ENCODE measurements around the gene INPP5A. TPM values are rescaled to one million over a fixed set of nuclear protein-coding genes. Genes with fewer than 3 reads are reported as not detected.

INPP5A gene
- total RNA-seq, 1 experiment from 2014 or later, result 16.6 TPM

DNA sequence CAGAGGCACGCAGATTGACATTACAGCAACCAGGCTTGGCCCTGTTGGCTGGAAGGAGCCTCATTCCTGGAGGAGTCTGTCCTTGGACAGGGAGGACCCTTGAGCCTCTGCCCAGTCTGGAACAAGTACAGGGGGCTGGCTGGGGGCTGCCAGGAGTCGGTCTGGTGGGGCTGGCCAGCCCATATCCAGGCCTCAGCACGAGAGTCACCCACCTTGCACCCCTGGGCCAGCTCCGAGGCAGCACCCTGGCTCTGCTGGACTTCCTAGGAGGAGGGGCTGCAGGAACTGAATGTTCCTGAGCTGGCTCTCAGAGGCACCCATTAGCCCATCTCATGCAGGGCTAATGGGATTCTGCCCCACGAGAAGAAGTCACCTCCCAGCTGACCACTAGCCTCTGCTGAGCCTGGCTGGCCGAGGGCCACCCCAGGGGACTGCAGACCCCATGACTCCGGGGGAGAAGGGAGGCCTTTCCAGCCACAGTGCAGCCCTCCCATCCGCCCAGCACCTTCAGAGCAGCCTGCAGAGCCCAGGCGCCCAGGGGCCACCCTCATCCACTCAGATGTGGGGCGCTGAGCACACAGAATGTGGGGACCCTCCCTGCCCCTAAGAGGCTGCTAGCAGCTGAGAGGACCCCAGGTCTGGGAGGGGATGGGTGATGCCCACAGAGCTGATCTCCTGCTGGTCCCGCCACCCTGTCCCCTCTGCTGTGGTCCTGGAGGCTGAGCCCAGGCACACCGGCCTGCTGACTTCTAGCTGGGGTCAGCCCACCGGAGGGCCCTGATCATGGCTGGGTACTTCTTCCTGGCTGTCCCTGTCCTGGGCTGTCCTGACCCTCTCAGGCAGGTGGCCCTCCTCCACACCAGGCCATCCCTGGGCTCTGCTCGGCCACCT lies 14.8 kb upstream of the INPP5A start:
- no TSS peak for BruUV-seq (replicated peaks)
- Mint-ChIP-seq H3K27ac (ENCODE audit: unreplicated experiment) (no peak overlapping the region), H3K4me1 (ENCODE audit: low read depth, unreplicated experiment) (peaks cover 11% of the 10 kb centered on the region), H3K36me3 (ENCODE audit: insufficient read depth, unreplicated experiment) (peaks cover 13% of the 10 kb centered on the region), H3K27me3 (ENCODE audit: unreplicated experiment) (peaks cover 18% of the 10 kb centered on the region), H3K4me3 (ENCODE audit: low read depth, unreplicated experiment) (no peak overlapping the region), H3K9me3 (ENCODE audit: low read depth, unreplicated experiment) (no peaks in the 10 kb centered on the region)
- DNase-seq, result no peak
- intact Hi-C loops (cut with micrococcal nuclease; ENCODE audit: unreplicated experiment), result no loop called here
- CTCF ChIA-PET, result no interaction called here
- TF ChIP-seq, protein P1, sequence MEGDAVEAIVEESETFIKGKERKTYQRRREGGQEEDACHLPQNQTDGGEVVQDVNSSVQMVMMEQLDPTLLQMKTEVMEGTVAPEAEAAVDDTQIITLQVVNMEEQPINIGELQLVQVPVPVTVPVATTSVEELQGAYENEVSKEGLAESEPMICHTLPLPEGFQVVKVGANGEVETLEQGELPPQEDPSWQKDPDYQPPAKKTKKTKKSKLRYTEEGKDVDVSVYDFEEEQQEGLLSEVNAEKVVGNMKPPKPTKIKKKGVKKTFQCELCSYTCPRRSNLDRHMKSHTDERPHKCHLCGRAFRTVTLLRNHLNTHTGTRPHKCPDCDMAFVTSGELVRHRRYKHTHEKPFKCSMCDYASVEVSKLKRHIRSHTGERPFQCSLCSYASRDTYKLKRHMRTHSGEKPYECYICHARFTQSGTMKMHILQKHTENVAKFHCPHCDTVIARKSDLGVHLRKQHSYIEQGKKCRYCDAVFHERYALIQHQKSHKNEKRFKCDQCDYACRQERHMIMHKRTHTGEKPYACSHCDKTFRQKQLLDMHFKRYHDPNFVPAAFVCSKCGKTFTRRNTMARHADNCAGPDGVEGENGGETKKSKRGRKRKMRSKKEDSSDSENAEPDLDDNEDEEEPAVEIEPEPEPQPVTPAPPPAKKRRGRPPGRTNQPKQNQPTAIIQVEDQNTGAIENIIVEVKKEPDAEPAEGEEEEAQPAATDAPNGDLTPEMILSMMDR (IDR thresholded peaks at IDR 0.05; ENCODE audit: unreplicated experiment), result no peak

DNA sequence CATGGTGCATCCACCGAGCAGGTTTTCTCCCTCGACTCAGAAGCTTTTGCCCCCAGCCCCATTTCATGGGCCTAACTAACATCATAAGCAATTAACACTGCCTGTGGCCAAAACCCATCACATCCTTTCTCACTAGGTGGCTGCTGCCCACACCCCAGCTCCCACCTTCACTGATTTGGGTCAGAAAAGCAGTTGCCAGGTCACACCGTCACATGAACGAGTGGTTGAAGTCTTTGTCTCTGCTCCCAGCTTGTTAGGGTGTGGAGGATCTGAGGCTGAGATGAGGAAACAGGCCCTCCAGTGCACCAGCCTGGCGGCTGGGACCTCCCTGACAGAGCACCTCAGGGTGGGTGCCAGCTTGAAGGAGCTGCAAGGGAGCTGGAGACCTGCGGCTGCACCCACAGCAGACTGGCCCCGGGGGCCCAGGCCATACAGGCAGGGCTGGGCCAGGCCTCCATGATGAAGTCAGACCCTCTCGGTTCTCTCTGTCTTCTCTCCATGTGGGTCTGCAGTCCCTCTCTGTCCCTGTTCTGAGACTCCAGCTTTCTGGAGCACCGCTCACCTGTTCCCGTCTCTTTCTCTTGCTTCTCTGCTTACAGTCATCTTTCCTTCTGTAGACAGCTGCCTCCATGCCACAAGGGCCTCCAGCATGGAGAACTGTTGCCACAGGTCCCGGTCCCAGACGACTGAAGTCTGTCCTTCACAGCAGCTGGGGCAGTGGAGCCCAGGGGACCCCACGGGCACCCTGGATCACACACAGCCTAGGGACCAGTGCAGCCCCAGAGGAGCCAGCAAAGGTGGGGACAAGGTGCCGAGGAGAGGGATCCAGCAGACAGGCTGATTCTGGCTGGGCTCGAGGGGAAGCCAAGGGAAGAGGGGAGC lies 13.8 kb upstream of the INPP5A start:
- no peaks in the 10 kb centered on the region for H3K9me3 Mint-ChIP-seq (ENCODE audit: low read depth, unreplicated experiment)
- intact Hi-C loops (cut with micrococcal nuclease; ENCODE audit: unreplicated experiment), result no loop called here
- peaks cover 18% of the 10 kb centered on the region for H3K27me3 Mint-ChIP-seq (ENCODE audit: unreplicated experiment)
- DNase-seq, result no peak
- BruUV-seq (replicated peaks), result no TSS peak
- H3K27ac Mint-ChIP-seq (ENCODE audit: unreplicated experiment), result no peak overlapping the region
- TF ChIP-seq, protein P1 (IDR thresholded peaks at IDR 0.05; ENCODE audit: unreplicated experiment), result no peak
- H3K4me3 Mint-ChIP-seq (ENCODE audit: low read depth, unreplicated experiment), result no peak overlapping the region
- peaks cover 7% of the 10 kb centered on the region for H3K36me3 Mint-ChIP-seq (ENCODE audit: insufficient read depth, unreplicated experiment)
- H3K4me1 Mint-ChIP-seq (ENCODE audit: low read depth, unreplicated experiment), result peaks cover 6% of the 10 kb centered on the region
- CTCF ChIA-PET, result no interaction called here

DNA sequence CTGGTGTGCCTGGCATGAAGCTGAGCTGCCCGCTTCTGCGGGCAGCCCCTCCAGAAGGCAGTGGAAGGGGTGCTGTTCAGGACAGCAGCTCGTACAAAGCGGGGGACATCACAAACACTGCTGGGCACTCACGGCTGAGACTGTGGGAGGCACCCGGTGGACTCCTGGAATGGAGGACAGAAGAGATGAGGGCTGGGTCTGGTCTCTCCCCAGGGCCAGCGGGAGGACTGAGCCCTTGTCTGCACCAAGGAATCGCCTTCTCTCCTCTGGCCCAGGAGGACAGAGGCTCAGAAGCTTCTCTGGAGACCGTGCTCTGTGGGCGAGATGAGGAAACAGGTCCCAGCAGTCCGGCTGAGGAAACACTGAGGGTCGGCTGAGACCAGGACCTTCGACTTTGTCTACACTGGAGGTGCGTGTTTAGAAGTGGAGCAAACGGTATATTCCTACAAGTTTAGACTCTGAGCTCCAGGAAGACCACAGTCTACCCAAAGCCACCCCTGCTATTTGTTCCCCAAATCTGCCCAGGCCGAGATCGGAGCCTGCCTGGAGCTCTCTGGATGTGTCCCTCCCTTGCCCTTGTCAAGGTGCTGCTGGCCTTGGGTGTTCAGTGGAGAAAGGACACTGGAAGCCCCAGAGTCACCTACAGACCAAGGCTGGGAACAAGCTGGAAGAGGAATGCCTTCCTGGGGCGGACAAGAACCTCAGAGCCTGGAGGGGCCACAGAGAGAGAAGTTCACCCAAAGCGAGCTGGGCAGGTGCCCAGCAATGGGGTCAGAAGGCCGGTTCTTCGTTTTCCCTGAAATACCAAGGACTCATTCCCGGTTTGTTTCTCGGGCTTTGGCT lies 12.9 kb upstream of the INPP5A start:
- Mint-ChIP-seq H3K9me3 (ENCODE audit: low read depth, unreplicated experiment) (no peaks in the 10 kb centered on the region), H3K36me3 (ENCODE audit: insufficient read depth, unreplicated experiment) (peaks cover 3% of the 10 kb centered on the region), H3K27me3 (ENCODE audit: unreplicated experiment) (peaks cover 18% of the 10 kb centered on the region), H3K4me1 (ENCODE audit: low read depth, unreplicated experiment) (no peaks in the 10 kb centered on the region), H3K27ac (ENCODE audit: unreplicated experiment) (no peak overlapping the region), H3K4me3 (ENCODE audit: low read depth, unreplicated experiment) (no peak overlapping the region)
- CTCF ChIA-PET, result no interaction called here
- TF ChIP-seq, protein P1 (IDR thresholded peaks at IDR 0.05; ENCODE audit: unreplicated experiment), result no peak
- intact Hi-C loops (cut with micrococcal nuclease; ENCODE audit: unreplicated experiment), result no loop called here
- no peak for DNase-seq
- no TSS peak for BruUV-seq (replicated peaks)

DNA sequence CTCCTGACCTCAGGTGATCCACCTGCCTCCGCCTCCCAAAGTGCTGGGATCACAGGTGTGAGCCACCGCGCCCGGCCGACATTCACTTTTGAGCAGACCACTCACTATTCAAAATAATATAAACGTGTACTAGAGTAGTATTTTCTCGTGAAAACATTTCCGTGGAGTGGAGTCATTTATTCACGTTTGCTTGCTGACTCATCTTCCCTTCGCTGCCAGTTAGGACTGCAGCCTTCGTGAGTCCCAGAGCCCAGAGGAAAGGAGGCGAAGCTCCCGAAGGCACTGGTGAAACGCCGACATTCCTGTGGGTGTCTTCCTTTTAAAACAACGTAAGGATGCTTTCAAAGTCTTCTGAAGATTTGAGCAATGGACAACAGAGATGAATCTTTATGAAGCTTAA lies 10.9 kb upstream of the INPP5A start:
- intact Hi-C loops (cut with micrococcal nuclease; ENCODE audit: unreplicated experiment), result no loop called here
- CTCF ChIA-PET, result no interaction called here
- no peak for DNase-seq
- Mint-ChIP-seq H3K4me3 (ENCODE audit: low read depth, unreplicated experiment) (no peak overlapping the region), H3K36me3 (ENCODE audit: insufficient read depth, unreplicated experiment) (peaks cover 3% of the 10 kb centered on the region), H3K27ac (ENCODE audit: unreplicated experiment) (no peak overlapping the region), H3K9me3 (ENCODE audit: low read depth, unreplicated experiment) (peaks cover 2% of the 10 kb centered on the region), H3K27me3 (ENCODE audit: unreplicated experiment) (peaks cover 18% of the 10 kb centered on the region), H3K4me1 (ENCODE audit: low read depth, unreplicated experiment) (no peaks in the 10 kb centered on the region)
- TF ChIP-seq, protein P1 (IDR thresholded peaks at IDR 0.05; ENCODE audit: unreplicated experiment), result no peak
- BruUV-seq (replicated peaks), result no TSS peak

Measured in Calu3 (cell line).